HG02852 (cell line): ENCODE results near the gene NHERF1.

Source experiments
- ATAC-seq: cut with Tn5 transposase; IDR thresholded peaks from one replicate; pipeline ENCODE4 v1.9.1; 2021; ENCODE audit warnings: mild to moderate bottlenecking, moderate library complexity; ENCODE audit not compliant: unreplicated experiment

Gene NHERF1

GRCh38 chr17:74748529-74749278, at the start of gene NHERF1:
NHERF1 (plus strand) TSS chr17:74748628; CDS start chr17:74748847, 219 bp downstream.
- peak; percentile 86 for ATAC-seq

GRCh38 chr17:74699236-74699635, 49.2 kb upstream of the NHERF1 start:
- no peak for ATAC-seq

GRCh38 chr17:74702116-74702871, 46.1 kb upstream of the NHERF1 start:
- ATAC-seq: no peak

- ATAC-seq: no peak
Measured at GRCh38 chr17:74703311-74703710, 45.1 kb upstream of the NHERF1 start.

GRCh38 chr17:74704544-74704943, 43.9 kb upstream of the NHERF1 start:
- ATAC-seq: no peak

- ATAC-seq: no peak
Measured at GRCh38 chr17:74711058-74711824, 37.2 kb upstream of the NHERF1 start.

GRCh38 chr17:74712301-74712700, 36.1 kb upstream of the NHERF1 start:
- ATAC-seq: no peak

- no peak for ATAC-seq
Measured at GRCh38 chr17:74712756-74713155, 35.7 kb upstream of the NHERF1 start, which contains the start of gene CD300LF. CD300LF (minus strand) TSS chr17:74712923; CDS start chr17:74712866, 57 bp downstream.

- no peak for ATAC-seq
Measured at GRCh38 chr17:74713171-74713755, 35.2 kb upstream of the NHERF1 start.

GRCh38 chr17:74715144-74715543, 33.3 kb upstream of the NHERF1 start:
- no peak for ATAC-seq

GRCh38 chr17:74720506-74720905, 27.9 kb upstream of the NHERF1 start:
- ATAC-seq: no peak

GRCh38 chr17:74722782-74723181, 25.6 kb upstream of the NHERF1 start:
- no peak for ATAC-seq

GRCh38 chr17:74723891-74724290, 24.5 kb upstream of the NHERF1 start:
- no peak for ATAC-seq

GRCh38 chr17:74725111-74725510, 23.3 kb upstream of the NHERF1 start:
- no peak for ATAC-seq

GRCh38 chr17:74728033-74728701, 20.3 kb upstream of the NHERF1 start:
- no peak for ATAC-seq

- no peak for ATAC-seq
Measured at GRCh38 chr17:74728702-74729075, 19.7 kb upstream of the NHERF1 start.

GRCh38 chr17:74729368-74729767, 19.1 kb upstream of the NHERF1 start:
- no peak for ATAC-seq

- no peak for ATAC-seq
Measured at GRCh38 chr17:74729866-74730265, 18.6 kb upstream of the NHERF1 start.

- ATAC-seq: no peak
Measured at GRCh38 chr17:74730491-74731346, 17.7 kb upstream of the NHERF1 start.

GRCh38 chr17:74731347-74731605, 17.2 kb upstream of the NHERF1 start:
- ATAC-seq: no peak
